WTC11 (cell line): ENCODE data around the gene TNNC2. TPM values are rescaled to one million over a fixed set of nuclear protein-coding genes. Genes with fewer than 3 reads are reported as not detected.
A peak's percentile ranks its signal among the peaks of the same experiment; 100 is the strongest.

Experiments
- ATF1 ChIP-seq: sonication (generic); formaldehyde crosslinking; IDR thresholded peaks from 2 replicates; pipeline ENCODE4 v1.8.1; 2023; ENCODE audit warnings: mild to moderate bottlenecking, moderate library complexity, missing genetic modification reagents
- ATF2 ChIP-seq: sonication (generic); formaldehyde crosslinking; IDR thresholded peaks from 2 replicates; pipeline ENCODE4 v1.8.1; 2022; ENCODE audit warnings: low read depth, missing genetic modification reagents, borderline replicate concordance
- CTCF ChIP-seq: fragments of 200-600 bp; IDR thresholded peaks from 2 replicates; pipeline ENCODE4 v1.8.0; 2022; ENCODE audit warnings: antibody characterized with exemption
- E2F5 ChIP-seq: sonication (generic); formaldehyde crosslinking; IDR thresholded peaks from 2 replicates; pipeline ENCODE4 v1.8.1; 2022; ENCODE audit warnings: mild to moderate bottlenecking, moderate library complexity, missing genetic modification reagents
- EMX1 ChIP-seq: fragments of 250-450 bp; sonication (Bioruptor Pico); IDR thresholded peaks from 2 replicates; pipeline ENCODE4 v1.8.0; 2021; ENCODE audit warnings: mild to moderate bottlenecking
- ERG ChIP-seq: fragments of 250-450 bp; sonication (Bioruptor Pico); IDR thresholded peaks from 2 replicates; pipeline ENCODE4 v1.8.0; 2021; ENCODE audit warnings: mild to moderate bottlenecking
- FOXK1 ChIP-seq: sonication (generic); formaldehyde crosslinking; IDR thresholded peaks from 2 replicates; pipeline ENCODE4 v1.8.0; 2022; ENCODE audit warnings: mild to moderate bottlenecking, moderate library complexity, missing genetic modification reagents
- FOXP1 ChIP-seq: sonication (generic); formaldehyde crosslinking; IDR thresholded peaks from 2 replicates; pipeline ENCODE4 v1.8.0; 2022; ENCODE audit warnings: missing genetic modification reagents, mild to moderate bottlenecking, moderate library complexity, borderline replicate concordance
- GRHL2 ChIP-seq: fragments of 250-450 bp; sonication (Bioruptor Pico); IDR thresholded peaks from 2 replicates; pipeline ENCODE4 v1.8.0; 2022; ENCODE audit warnings: mild to moderate bottlenecking, moderate library complexity; ENCODE audit not compliant: insufficient replicate concordance, severe bottlenecking
- JUN ChIP-seq: sonication (generic); formaldehyde crosslinking; IDR thresholded peaks from 2 replicates; pipeline ENCODE4 v1.8.0; 2023; ENCODE audit warnings: mild to moderate bottlenecking, missing genetic modification reagents
- MYBL2 ChIP-seq: sonication (generic); formaldehyde crosslinking; IDR thresholded peaks from 2 replicates; pipeline ENCODE4 v1.8.1; 2023; ENCODE audit warnings: mild to moderate bottlenecking, moderate library complexity, missing genetic modification reagents
- NFE2L1 ChIP-seq: sonication (generic); formaldehyde crosslinking; IDR thresholded peaks from 2 replicates; pipeline ENCODE4 v1.8.1; 2023; ENCODE audit warnings: missing genetic modification reagents
- SMAD4 ChIP-seq: sonication (generic); formaldehyde crosslinking; IDR thresholded peaks from 2 replicates; pipeline ENCODE4 v1.8.0; 2022; ENCODE audit warnings: mild to moderate bottlenecking, missing genetic modification reagents
- STAT6 ChIP-seq: sonication (generic); formaldehyde crosslinking; conservative IDR thresholded peaks from 2 replicates; pipeline ENCODE4 v1.8.1; 2023; ENCODE audit warnings: mild to moderate bottlenecking, low read depth, missing genetic modification reagents, moderate library complexity
- TEAD1 ChIP-seq: sonication (generic); formaldehyde crosslinking; IDR thresholded peaks from 2 replicates; pipeline ENCODE4 v1.8.0; 2022; ENCODE audit warnings: mild to moderate bottlenecking, missing genetic modification reagents
- TP53 ChIP-seq: sonication (generic); formaldehyde crosslinking; IDR thresholded peaks from 2 replicates; pipeline ENCODE4 v1.8.1; 2023; ENCODE audit warnings: mild to moderate bottlenecking, missing genetic modification reagents
- USF1 ChIP-seq: sonication (generic); formaldehyde crosslinking; IDR thresholded peaks from 2 replicates; pipeline ENCODE4 v1.8.0; 2022; ENCODE audit warnings: mild to moderate bottlenecking, missing genetic modification reagents
- USF2 ChIP-seq: sonication (generic); formaldehyde crosslinking; IDR thresholded peaks from 2 replicates; pipeline ENCODE4 v1.8.1; 2023; ENCODE audit warnings: mild to moderate bottlenecking, missing genetic modification reagents, moderate library complexity
- ZBTB21 ChIP-seq: sonication (generic); formaldehyde crosslinking; IDR thresholded peaks from 2 replicates; pipeline ENCODE4 v1.8.1; 2023; ENCODE audit warnings: mild to moderate bottlenecking, missing genetic modification reagents, borderline replicate concordance
- ZNF121 ChIP-seq: sonication (generic); formaldehyde crosslinking; IDR thresholded peaks from 2 replicates; pipeline ENCODE4 v1.8.0; 2023; ENCODE audit warnings: missing genetic modification reagents
- ZNF138 ChIP-seq: sonication (generic); formaldehyde crosslinking; conservative IDR thresholded peaks from 2 replicates; pipeline ENCODE4 v1.8.1; 2022; ENCODE audit warnings: mild to moderate bottlenecking, moderate library complexity, missing genetic modification reagents
- ZNF416 ChIP-seq: fragments of 250-450 bp; sonication (Bioruptor Pico); IDR thresholded peaks from 2 replicates; pipeline ENCODE4 v1.9.0; 2021; ENCODE audit warnings: mild to moderate bottlenecking, inconsistent platforms
- ZNF512 ChIP-seq: sonication (generic); formaldehyde crosslinking; IDR thresholded peaks from 2 replicates; pipeline ENCODE4 v1.8.1; 2022; ENCODE audit warnings: missing genetic modification reagents, borderline replicate concordance
- ZSCAN18 ChIP-seq: fragments of 250-450 bp; sonication (Bioruptor Pico); IDR thresholded peaks from 2 replicates; pipeline ENCODE4 v2.1.2; 2022; ENCODE audit warnings: mild to moderate bottlenecking, moderate library complexity
- total RNA-seq: library from RNA; stranded (reverse); gene quantifications from 3 replicates; pipeline ENCODE4 v1.2.3, GENCODE V29; 2021

The TNNC2 gene
- total RNA-seq, 1 experiment from 2014 or later = 3.0 TPM

GRCh38 chr20:45823949-45824835 is 2.9 kb downstream of the TNNC2 start (continued):
- TF ChIP-seq EMX1 (CRISPR knock-in tag) = no peak
- no peak for TF ChIP-seq MYBL2 (CRISPR knock-in tag)
- no peak for TF ChIP-seq FOXK1 (CRISPR knock-in tag)
- no peak for TF ChIP-seq JUN (CRISPR knock-in tag)
- no peak for TF ChIP-seq SMAD4 (CRISPR knock-in tag)
- TF ChIP-seq ZNF138 = peak; percentile 74; the same call in 1 of the 2 replicates
- peak; percentile 79; the same call in 1 of the 2 replicates for TF ChIP-seq FOXP1 (CRISPR knock-in tag)
- TF ChIP-seq NFE2L1 = no peak
- TF ChIP-seq CTCF = no peak
- no peak; the same call in 1 of the 2 replicates for TF ChIP-seq ATF2 (CRISPR knock-in tag)
- 0 out of 2 replicates have a peak, but pooled peaks have one; percentile 27 for TF ChIP-seq TEAD1
- TF ChIP-seq ATF1 (CRISPR knock-in tag) = no peak
- TF ChIP-seq ZBTB21 (CRISPR knock-in tag) = peak; percentile 77; the same call in 1 of the 2 replicates
- TF ChIP-seq ZNF416 (CRISPR knock-in tag) = no peak
- TF ChIP-seq TP53 (CRISPR knock-in tag) = peak; percentile 61; the same call in 1 of the 2 replicates
- peak; percentile 9; the same call in 1 of the 2 replicates for TF ChIP-seq ZNF121
- no peak for TF ChIP-seq ZSCAN18 (CRISPR knock-in tag)
- TF ChIP-seq STAT6 = no peak
- peak; percentile 72 for TF ChIP-seq USF2 (CRISPR knock-in tag)
- TF ChIP-seq E2F5 = peak; percentile 53; the same call in 1 of the 2 replicates
- TF ChIP-seq ERG (CRISPR knock-in tag) = no peak
- peak; percentile 68 for TF ChIP-seq USF1 (CRISPR knock-in tag)
- TF ChIP-seq GRHL2 (CRISPR knock-in tag) = no peak
- TF ChIP-seq ZNF512 = no peak
